CD14-positive monocyte (primary cell): Measurements from ENCODE around the gene EIPR1. TPM values are rescaled to one million over a fixed set of nuclear protein-coding genes. Genes with fewer than 3 reads are reported as not detected.

Experiments
- DNase-seq, 3 donors: peaks; one replicate each; pipeline ENCODE4 v3.0.0-alpha.2; 2011 to 2022
- H2AFZ ChIP-seq: 2 replicates; pipeline ENCODE4 v1.6.0; 2012; ENCODE audit warnings: mild to moderate bottlenecking, low read depth, low read length, inconsistent platforms; ENCODE audit not compliant: insufficient read depth, poor library complexity, severe bottlenecking
- H3K27ac ChIP-seq, 2 donors: 1 replicate in 1 of 2; 2 replicates in 1 of 2; pipeline ENCODE4 v1.5.1; 2012 to 2013; ENCODE audit warnings: low read length in 2 of 2, control low read depth in 1 of 2, inconsistent platforms in 1 of 2, low read depth in 1 of 2, mild to moderate bottlenecking in 1 of 2
- H3K27me3 ChIP-seq, 2 donors: one replicate each; pipeline versions ENCODE4 v1.6.0 to v1.6.1; 2011 to 2013; ENCODE audit warnings: low read length in 2 of 2; ENCODE audit not compliant: control insufficient read depth in 2 of 2, insufficient read depth in 2 of 2
- H3K36me3 ChIP-seq, 2 donors: replicated peaks in 1 of 2; 1 replicate in 1 of 2; 2 replicates in 1 of 2; pipeline versions ENCODE4 v1.5.1 to v1.6.1; 2012 to 2013; ENCODE audit warnings: low read length in 2 of 2, control low read depth in 1 of 2, inconsistent platforms in 1 of 2, mild to moderate bottlenecking in 1 of 2; ENCODE audit not compliant: insufficient read depth in 2 of 2, control insufficient read depth in 1 of 2
- H3K4me1 ChIP-seq, 2 donors: 1 replicate in 1 of 2; 2 replicates in 1 of 2; pipeline versions ENCODE4 v1.5.1 to v1.6.1; 2012 to 2013; ENCODE audit warnings: low read length in 2 of 2, control low read depth in 1 of 2, inconsistent platforms in 1 of 2, mild to moderate bottlenecking in 1 of 2, moderate library complexity in 1 of 2; ENCODE audit not compliant: insufficient read depth in 2 of 2, control insufficient read depth in 1 of 2
- H3K4me2 ChIP-seq: replicated peaks from 2 replicates; pipeline ENCODE3; 2012; ENCODE audit warnings: low read length, moderate library complexity, mild to moderate bottlenecking; ENCODE audit not compliant: poor library complexity, severe bottlenecking; ENCODE audit errors: extremely low read depth
- H3K4me3 ChIP-seq, 3 experiments: fragments of 200-600 bp in 1 of 3; sonication (generic) in 1 of 3; replicated peaks in 1 of 3; 1 replicate in 2 of 3; 2 replicates in 1 of 3; pipeline ENCODE4 v1.5.1; 2011 to 2013; ENCODE audit warnings: low read length in 3 of 3, mild to moderate bottlenecking in 3 of 3, control low read depth in 2 of 3, low read depth in 2 of 3, inconsistent platforms in 1 of 3, moderate library complexity in 1 of 3
- H3K79me2 ChIP-seq: 2 replicates; pipeline ENCODE4 v1.6.0; 2012; ENCODE audit warnings: mild to moderate bottlenecking, control low read depth, inconsistent platforms, low read length, moderate library complexity; ENCODE audit not compliant: insufficient read depth
- H3K9ac ChIP-seq: 2 replicates; pipeline ENCODE4 v1.6.0; 2017; ENCODE audit warnings: low read length, mild to moderate bottlenecking; ENCODE audit not compliant: insufficient read depth, poor library complexity, severe bottlenecking
- H3K9me3 ChIP-seq, 2 donors: replicated peaks in 1 of 2; 1 replicate in 1 of 2; 2 replicates in 1 of 2; pipeline versions ENCODE4 v1.5.1 to v1.6.1; 2012 to 2013; ENCODE audit warnings: low read length in 2 of 2, control low read depth in 1 of 2; ENCODE audit not compliant: control insufficient read depth in 1 of 2, insufficient read depth in 1 of 2
- H4K20me1 ChIP-seq: 2 replicates; pipeline ENCODE4 v1.6.0; 2012; ENCODE audit warnings: mild to moderate bottlenecking, low read length, control low read depth, moderate library complexity; ENCODE audit not compliant: insufficient read depth
- H3K27ac Mint-ChIP-seq, 7 donors: one replicate each; pipeline ENCODE4 v1.8.0; 2020; ENCODE audit warnings: mild to moderate bottlenecking in 7 of 7, mixed read lengths in 7 of 7, moderate library complexity in 6 of 7, inconsistent platforms in 2 of 7
- H3K27me3 Mint-ChIP-seq, 3 donors: one replicate each; pipeline ENCODE4 v1.8.0; 2021 to 2022; ENCODE audit warnings: low read depth in 3 of 3, mild to moderate bottlenecking in 3 of 3, mixed read lengths in 3 of 3, moderate library complexity in 3 of 3, inconsistent platforms in 1 of 3
- H3K36me3 Mint-ChIP-seq, 2 donors: one replicate each; pipeline ENCODE4 v1.8.0; 2020; ENCODE audit warnings: mixed read lengths in 2 of 2, inconsistent platforms in 1 of 2, mild to moderate bottlenecking in 1 of 2
- H3K4me1 Mint-ChIP-seq: one replicate; pipeline ENCODE4 v1.8.0; 2020; ENCODE audit warnings: mild to moderate bottlenecking, mixed read lengths
- H3K4me3 Mint-ChIP-seq, 2 donors: one replicate each; pipeline ENCODE4 v1.8.0; 2020; ENCODE audit warnings: mild to moderate bottlenecking in 2 of 2, mixed read lengths in 2 of 2, moderate library complexity in 1 of 2
- H3K9me3 Mint-ChIP-seq, 7 donors: one replicate each; pipeline ENCODE4 v1.8.0; 2020 to 2022; ENCODE audit warnings: mixed read lengths in 7 of 7, mild to moderate bottlenecking in 6 of 7, moderate library complexity in 6 of 7, inconsistent platforms in 2 of 7
- WGBS: methylation state at CpG from one replicate; pipeline ENCODE4 v1.1.5; 2013; ENCODE audit warnings: missing lambda C conversion rate; ENCODE audit not compliant: insufficient coverage; 5-methylcytosine and 5-hydroxymethylcytosine counted together
- intact Hi-C, 2 donors: fragments of 100-400 bp; cut with micrococcal nuclease; formaldehyde crosslinking; loops; one replicate each; pipeline versions ENCODE4 v1.15.0 to v1.15.1; 2023
- polyA plus RNA-seq, 3 donors: library from polyadenylated mRNA; depleted of rRNA in 1 of 3; unstranded in 2 of 3; stranded (reverse) in 1 of 3; fragments of 300-500 nt in 2 of 3; fragments of >200 nt in 1 of 3; fragmentation: Illumina TruSeq in 2 of 3; gene quantifications; 1 replicate in 2 of 3; 2 replicates in 1 of 3; pipeline ENCODE4 v1.2.3, GENCODE V29; 2012 to 2021
- TF ChIP-seq, protein P1 (sequence below): fragments of 200-600 bp; IDR thresholded peaks from one replicate; pipeline ENCODE4 v1.8.0; 2022; ENCODE audit warnings: antibody characterized with exemption, mild to moderate bottlenecking

The EIPR1 gene
- polyA plus RNA-seq, 3 donors: 19.0 to 22.4 (median 20.8) TPM

DNA sequence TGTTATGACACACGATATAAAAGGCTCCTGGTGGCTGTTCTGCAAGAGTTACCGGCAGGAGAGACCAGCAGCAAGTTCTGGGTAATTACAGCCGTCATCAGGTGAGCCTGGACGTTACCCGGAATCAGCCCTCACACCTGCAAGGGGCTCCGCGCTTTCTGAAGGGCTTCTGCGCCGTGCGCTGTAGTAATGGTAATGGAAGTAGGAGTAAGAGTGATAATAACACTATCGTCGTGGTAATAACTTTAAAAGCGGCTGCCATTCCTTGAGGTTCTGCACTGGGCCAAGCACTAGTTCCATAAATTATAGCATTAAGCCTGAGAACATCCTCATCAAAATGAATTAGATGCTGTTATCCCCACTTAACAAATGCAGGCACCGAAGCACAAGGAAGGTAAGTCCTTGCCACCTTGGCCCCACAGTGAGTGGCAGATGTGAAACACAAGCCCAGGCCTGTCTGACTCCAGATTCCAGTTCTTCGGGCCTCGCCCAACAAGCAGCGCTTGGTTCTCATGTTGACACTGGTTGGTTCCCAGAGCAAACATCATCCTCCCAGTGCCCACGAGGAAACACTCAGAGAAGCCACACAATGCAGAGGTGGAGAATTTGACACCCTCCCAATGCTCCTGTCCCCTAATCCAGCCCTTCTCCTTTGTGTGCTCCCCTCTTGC is 205.2 kb downstream of the EIPR1 start:
- H3K36me3 Mint-ChIP-seq: peaks cover 24 to 31% of the 10 kb centered on the region in 2 donors
- no peak overlapping the region for H3K27ac Mint-ChIP-seq

GRCh38 chr2:3171564-3172264 is 205.9 kb downstream of the EIPR1 start:
- Histone ChIP-seq H3K9ac (no peak overlapping the region), H3K79me2 (no peaks in the 10 kb centered on the region), H3K9me3 (peaks cover 0 to 5% of the 10 kb centered on the region in 2 donors), H3K4me3 (no peak overlapping the region), H3K4me2 (no peak overlapping the region), H3K27me3 (no peaks in the 10 kb centered on the region), H2AFZ (no peak overlapping the region), H4K20me1 (no peaks in the 10 kb centered on the region), H3K4me1 (no peaks in the 10 kb centered on the region), H3K27ac (no peak overlapping the region), H3K36me3 (peaks cover 3 to 31% of the 10 kb centered on the region in 2 donors)
- Mint-ChIP-seq H3K27ac (peak overlapping the region in 1 of 7 donors; percentile 25), H3K4me1 (no peaks in the 10 kb centered on the region), H3K27me3 (peaks cover 0 to 2% (median 2%) of the 10 kb centered on the region in 3 donors), H3K9me3 (peaks cover 0 to 8% (median 2%) of the 10 kb centered on the region in 7 donors), H3K36me3 (peaks cover 20 to 33% of the 10 kb centered on the region in 2 donors), H3K4me3 (no peak overlapping the region)
- no peak for DNase-seq
- intact Hi-C loops: no loop called here
- TF ChIP-seq, protein P1, sequence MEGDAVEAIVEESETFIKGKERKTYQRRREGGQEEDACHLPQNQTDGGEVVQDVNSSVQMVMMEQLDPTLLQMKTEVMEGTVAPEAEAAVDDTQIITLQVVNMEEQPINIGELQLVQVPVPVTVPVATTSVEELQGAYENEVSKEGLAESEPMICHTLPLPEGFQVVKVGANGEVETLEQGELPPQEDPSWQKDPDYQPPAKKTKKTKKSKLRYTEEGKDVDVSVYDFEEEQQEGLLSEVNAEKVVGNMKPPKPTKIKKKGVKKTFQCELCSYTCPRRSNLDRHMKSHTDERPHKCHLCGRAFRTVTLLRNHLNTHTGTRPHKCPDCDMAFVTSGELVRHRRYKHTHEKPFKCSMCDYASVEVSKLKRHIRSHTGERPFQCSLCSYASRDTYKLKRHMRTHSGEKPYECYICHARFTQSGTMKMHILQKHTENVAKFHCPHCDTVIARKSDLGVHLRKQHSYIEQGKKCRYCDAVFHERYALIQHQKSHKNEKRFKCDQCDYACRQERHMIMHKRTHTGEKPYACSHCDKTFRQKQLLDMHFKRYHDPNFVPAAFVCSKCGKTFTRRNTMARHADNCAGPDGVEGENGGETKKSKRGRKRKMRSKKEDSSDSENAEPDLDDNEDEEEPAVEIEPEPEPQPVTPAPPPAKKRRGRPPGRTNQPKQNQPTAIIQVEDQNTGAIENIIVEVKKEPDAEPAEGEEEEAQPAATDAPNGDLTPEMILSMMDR: no peak
- WGBS: 87% methylated on average over 10 of the region's 17 CpGs

More for the DNA sequence above, 205.2 kb downstream of the EIPR1 start:
- Histone ChIP-seq H3K4me1 (no peaks in the 10 kb centered on the region), H2AFZ (no peak overlapping the region), H4K20me1 (no peaks in the 10 kb centered on the region), H3K9me3 (no peaks in the 10 kb centered on the region), H3K4me2 (no peak overlapping the region), H3K79me2 (no peaks in the 10 kb centered on the region), H3K27ac (no peak overlapping the region), H3K4me3 (no peak overlapping the region), H3K27me3 (no peaks in the 10 kb centered on the region), H3K9ac (no peak overlapping the region), H3K36me3 (peaks cover 3 to 31% of the 10 kb centered on the region in 2 donors)
- no peak overlapping the region for H3K4me3 Mint-ChIP-seq
- H3K4me1 Mint-ChIP-seq: no peaks in the 10 kb centered on the region
- peaks cover 0 to 3% (median 0%) of the 10 kb centered on the region in 7 donors for H3K9me3 Mint-ChIP-seq
- DNase-seq: no peak
- TF ChIP-seq, protein P1: no peak
- 99% methylated on average over 11 of the region's 18 CpGs for WGBS
- peaks cover 0 to 2% (median 2%) of the 10 kb centered on the region in 3 donors for H3K27me3 Mint-ChIP-seq
- intact Hi-C loops: no loop called here
